Endothelial cell of umbilical vein (primary cell): ENCODE measurements around the gene TBC1D21.

Experiments
- MYC ChIP-seq: IDR thresholded peaks from one replicate; pipeline ENCODE4 v1.6.1; 2011; ENCODE audit warnings: mild to moderate bottlenecking, low read depth, low read length
- POLR2A ChIP-seq: IDR thresholded peaks from 2 replicates; pipeline ENCODE4 v1.6.1; 2012; ENCODE audit warnings: low read depth, mild to moderate bottlenecking, control low read depth, low read length
- TF ChIP-seq, protein P1 (sequence below), 2 donors: IDR thresholded peaks; 1 replicate in 1 of 2; 2 replicates in 1 of 2; pipeline ENCODE4 v1.5.1; 2011; ENCODE audit warnings: low read length in 2 of 2, mild to moderate bottlenecking in 2 of 2, moderate library complexity in 2 of 2, control low read depth in 1 of 2, inconsistent platforms in 1 of 2, low read depth in 1 of 2; ENCODE audit not compliant: insufficient read depth in 1 of 2; ENCODE audit errors: extremely low read depth in 1 of 2

DNA sequence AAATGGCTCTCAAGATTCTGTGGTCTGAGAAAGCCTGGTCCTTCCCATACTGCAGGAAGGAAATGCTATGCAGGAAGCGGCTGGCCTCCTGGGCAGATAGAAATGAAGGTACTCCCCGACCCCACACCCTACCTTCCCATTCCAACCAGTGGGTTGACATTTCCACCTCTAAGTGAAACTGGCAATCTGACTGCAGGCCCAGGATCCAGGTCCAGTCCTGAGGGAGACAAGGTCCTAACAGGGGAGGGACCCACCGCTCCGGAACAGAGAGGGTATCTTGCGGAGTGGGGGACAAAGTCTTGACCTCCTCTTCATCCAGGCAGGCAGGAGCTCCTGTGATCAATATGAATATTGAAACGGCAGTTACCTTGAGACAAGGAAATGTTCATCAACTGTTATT, 46.3 kb downstream of the TBC1D21 start:
- TF ChIP-seq, protein P1, sequence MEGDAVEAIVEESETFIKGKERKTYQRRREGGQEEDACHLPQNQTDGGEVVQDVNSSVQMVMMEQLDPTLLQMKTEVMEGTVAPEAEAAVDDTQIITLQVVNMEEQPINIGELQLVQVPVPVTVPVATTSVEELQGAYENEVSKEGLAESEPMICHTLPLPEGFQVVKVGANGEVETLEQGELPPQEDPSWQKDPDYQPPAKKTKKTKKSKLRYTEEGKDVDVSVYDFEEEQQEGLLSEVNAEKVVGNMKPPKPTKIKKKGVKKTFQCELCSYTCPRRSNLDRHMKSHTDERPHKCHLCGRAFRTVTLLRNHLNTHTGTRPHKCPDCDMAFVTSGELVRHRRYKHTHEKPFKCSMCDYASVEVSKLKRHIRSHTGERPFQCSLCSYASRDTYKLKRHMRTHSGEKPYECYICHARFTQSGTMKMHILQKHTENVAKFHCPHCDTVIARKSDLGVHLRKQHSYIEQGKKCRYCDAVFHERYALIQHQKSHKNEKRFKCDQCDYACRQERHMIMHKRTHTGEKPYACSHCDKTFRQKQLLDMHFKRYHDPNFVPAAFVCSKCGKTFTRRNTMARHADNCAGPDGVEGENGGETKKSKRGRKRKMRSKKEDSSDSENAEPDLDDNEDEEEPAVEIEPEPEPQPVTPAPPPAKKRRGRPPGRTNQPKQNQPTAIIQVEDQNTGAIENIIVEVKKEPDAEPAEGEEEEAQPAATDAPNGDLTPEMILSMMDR (IDR thresholded peaks at IDR 0.05; ENCODE audit: extremely low read depth in 1 of 2, insufficient read depth in 1 of 2, low read depth in 1 of 2, low read length in 2 of 2) = no peak
- no peak for TF ChIP-seq POLR2A
- no peak for TF ChIP-seq MYC
